Smooth muscle cell (in vitro differentiated cells): ENCODE results near the gene SLC23A2. TPM values are rescaled to one million over a fixed set of nuclear protein-coding genes. Genes with fewer than 3 reads are reported as not detected.

Source experiments
- DNase-seq: peaks from one replicate; lab custom pipeline; 2025; ENCODE audit not compliant: unreplicated experiment; lab: John Stamatoyannopoulos, UW
- H2AFZ ChIP-seq: fragments of 200-600 bp; sonication (generic); 2 replicates; pipeline ENCODE4 v1.6.0; 2016; ENCODE audit warnings: antibody characterized with exemption, low read depth, mild to moderate bottlenecking
- H3F3A ChIP-seq: fragments of 200-600 bp; sonication (generic); 2 replicates; pipeline ENCODE4 v1.6.0; 2017; ENCODE audit warnings: antibody characterized with exemption, low read depth
- H3K27ac ChIP-seq: fragments of 200-600 bp; sonication (generic); 2 replicates; pipeline ENCODE4 v1.5.1; 2016; ENCODE audit warnings: low read depth, mild to moderate bottlenecking
- H3K27me3 ChIP-seq: fragments of 200-600 bp; sonication (generic); 2 replicates; pipeline ENCODE4 v1.6.1; 2016; ENCODE audit warnings: low read depth, mild to moderate bottlenecking
- H3K36me3 ChIP-seq: fragments of 200-600 bp; sonication (generic); 2 replicates; pipeline ENCODE4 v1.5.1; 2016; ENCODE audit warnings: low read depth
- H3K4me1 ChIP-seq: fragments of 200-600 bp; sonication (generic); 2 replicates; pipeline ENCODE4 v1.5.1; 2016; ENCODE audit warnings: low read depth
- H3K4me2 ChIP-seq: fragments of 200-600 bp; sonication (generic); 2 replicates; pipeline ENCODE4 v1.6.0; 2016; ENCODE audit warnings: mild to moderate bottlenecking
- H3K4me3 ChIP-seq: fragments of 200-600 bp; sonication (generic); 2 replicates; pipeline ENCODE4 v1.5.1; 2016; ENCODE audit warnings: mild to moderate bottlenecking
- H3K79me2 ChIP-seq: fragments of 200-600 bp; sonication (generic); 2 replicates; pipeline ENCODE4 v1.6.0; 2016; ENCODE audit warnings: low read depth, mild to moderate bottlenecking
- H3K9ac ChIP-seq: fragments of 200-600 bp; sonication (generic); 2 replicates; pipeline ENCODE4 v1.6.0; 2016; ENCODE audit warnings: low read depth
- H3K9me3 ChIP-seq: fragments of 200-600 bp; sonication (generic); replicated peaks from 2 replicates; pipeline ENCODE4 v1.5.1; 2016; ENCODE audit warnings: low read depth
- H4K20me1 ChIP-seq: fragments of 200-600 bp; sonication (generic); 2 replicates; pipeline ENCODE4 v1.6.0; 2016; ENCODE audit warnings: low read depth
- WGBS: methylation state at CpG from one replicate; pipeline ENCODE4 v1.1.7; 2016; ENCODE audit warnings: low lambda C conversion rate; 5-methylcytosine and 5-hydroxymethylcytosine counted together
- polyA plus RNA-seq: library from polyadenylated mRNA; unstranded; fragments of >200 nt; fragmentation: Nextera tagmentation; extraction: Ambion mirVana; gene quantifications from 2 replicates; pipeline ENCODE4 v1.2.1, GENCODE V29; 2016
- total RNA-seq: library from RNA; depleted of rRNA; stranded (reverse); fragments of >200 nt; gene quantifications from 2 replicates; pipeline ENCODE4 v1.2.3, GENCODE V29; 2014
- TF ChIP-seq, protein P1 (sequence below): fragments of 200-600 bp; sonication (generic); IDR thresholded peaks from 2 replicates; pipeline ENCODE4 v1.5.1; 2017; ENCODE audit warnings: borderline replicate concordance, mild to moderate bottlenecking, antibody characterized with exemption; ENCODE audit not compliant: insufficient read depth, poor library complexity, severe bottlenecking

The SLC23A2 gene
- total and polyA plus RNA-seq, 2 experiments from 2014 or later: 1.4 to 5.0 TPM

DNA sequence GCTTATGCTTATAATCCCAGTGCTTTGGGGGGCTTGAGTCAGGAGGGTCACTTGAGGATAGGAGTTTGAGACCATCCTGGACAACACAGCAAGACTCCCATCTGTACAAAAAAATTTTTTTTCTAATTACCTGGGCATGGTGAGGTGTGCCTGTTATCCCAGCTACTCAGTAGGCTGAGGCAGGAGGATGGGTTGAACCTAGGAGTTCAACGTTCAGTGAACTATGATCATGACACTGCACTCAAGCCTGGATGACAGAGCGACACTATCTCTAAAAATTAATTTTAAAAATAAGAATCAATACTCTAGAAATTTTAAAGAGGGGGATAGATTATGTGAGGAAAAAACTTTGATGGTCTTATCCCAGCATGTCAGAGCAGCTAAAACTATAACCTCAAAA, 44.1 kb downstream of the SLC23A2 start:
- no peak overlapping the region for H3K4me2 ChIP-seq
- H3K9me3 ChIP-seq: no peaks in the 10 kb centered on the region
- 95% methylated on average over 2 of the region's 2 CpGs for WGBS
- no peaks in the 10 kb centered on the region for H3K36me3 ChIP-seq
- no peak overlapping the region for H2AFZ ChIP-seq
- no peaks in the 10 kb centered on the region for H4K20me1 ChIP-seq
- TF ChIP-seq, protein P1, sequence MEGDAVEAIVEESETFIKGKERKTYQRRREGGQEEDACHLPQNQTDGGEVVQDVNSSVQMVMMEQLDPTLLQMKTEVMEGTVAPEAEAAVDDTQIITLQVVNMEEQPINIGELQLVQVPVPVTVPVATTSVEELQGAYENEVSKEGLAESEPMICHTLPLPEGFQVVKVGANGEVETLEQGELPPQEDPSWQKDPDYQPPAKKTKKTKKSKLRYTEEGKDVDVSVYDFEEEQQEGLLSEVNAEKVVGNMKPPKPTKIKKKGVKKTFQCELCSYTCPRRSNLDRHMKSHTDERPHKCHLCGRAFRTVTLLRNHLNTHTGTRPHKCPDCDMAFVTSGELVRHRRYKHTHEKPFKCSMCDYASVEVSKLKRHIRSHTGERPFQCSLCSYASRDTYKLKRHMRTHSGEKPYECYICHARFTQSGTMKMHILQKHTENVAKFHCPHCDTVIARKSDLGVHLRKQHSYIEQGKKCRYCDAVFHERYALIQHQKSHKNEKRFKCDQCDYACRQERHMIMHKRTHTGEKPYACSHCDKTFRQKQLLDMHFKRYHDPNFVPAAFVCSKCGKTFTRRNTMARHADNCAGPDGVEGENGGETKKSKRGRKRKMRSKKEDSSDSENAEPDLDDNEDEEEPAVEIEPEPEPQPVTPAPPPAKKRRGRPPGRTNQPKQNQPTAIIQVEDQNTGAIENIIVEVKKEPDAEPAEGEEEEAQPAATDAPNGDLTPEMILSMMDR: no peak
- no peaks in the 10 kb centered on the region for H3K4me1 ChIP-seq
- H3K79me2 ChIP-seq: no peaks in the 10 kb centered on the region
- H3K9ac ChIP-seq: no peak overlapping the region
- no peak overlapping the region for H3K4me3 ChIP-seq
- DNase-seq: no peak
- H3K27me3 ChIP-seq: no peaks in the 10 kb centered on the region
- no peak overlapping the region for H3K27ac ChIP-seq
- peaks cover 5% of the 10 kb centered on the region for H3F3A ChIP-seq

DNA sequence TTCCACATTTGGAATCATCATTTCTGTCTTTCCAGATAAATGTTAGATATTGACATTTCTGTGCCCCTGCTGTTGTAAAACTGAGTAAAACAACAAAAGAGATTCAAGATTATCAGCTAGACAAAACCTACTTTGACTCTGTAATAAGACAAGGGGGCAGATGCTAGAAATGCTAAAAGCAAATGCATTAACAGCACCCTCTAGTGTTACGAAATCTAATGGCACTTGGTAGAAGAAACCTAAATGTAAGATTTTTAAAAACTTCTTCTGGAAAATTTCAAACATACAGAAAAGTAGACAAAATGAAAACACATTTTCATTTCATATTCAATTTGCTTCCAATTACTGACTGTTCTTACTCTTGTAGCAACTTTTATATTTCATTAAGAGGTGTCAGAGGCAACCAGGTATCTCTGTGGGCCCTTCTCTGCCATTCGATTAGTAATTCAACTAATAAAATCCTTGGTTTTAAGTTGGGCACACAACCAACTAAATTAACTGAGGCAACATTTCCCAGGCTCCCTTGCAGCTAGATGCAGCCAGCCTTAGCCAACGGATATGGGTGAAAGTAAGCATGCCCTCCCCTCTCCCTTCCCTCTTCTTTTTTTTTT, 45.0 kb downstream of the SLC23A2 start:
- peaks cover 9% of the 10 kb centered on the region for H3F3A ChIP-seq
- TF ChIP-seq, protein P1: peak; percentile 80
- H3K27me3 ChIP-seq: no peaks in the 10 kb centered on the region
- DNase-seq: no peak
- H3K4me3 ChIP-seq: no peak overlapping the region
- no peaks in the 10 kb centered on the region for H4K20me1 ChIP-seq
- no peaks in the 10 kb centered on the region for H3K4me1 ChIP-seq
- no peaks in the 10 kb centered on the region for H3K79me2 ChIP-seq
- H3K36me3 ChIP-seq: no peaks in the 10 kb centered on the region
- no peak overlapping the region for H3K27ac ChIP-seq
- no peak overlapping the region for H3K9ac ChIP-seq
- no peak overlapping the region for H2AFZ ChIP-seq
- WGBS: 53% methylated on average over 3 of the region's 3 CpGs
- no peaks in the 10 kb centered on the region for H3K9me3 ChIP-seq
- H3K4me2 ChIP-seq: no peak overlapping the region

DNA sequence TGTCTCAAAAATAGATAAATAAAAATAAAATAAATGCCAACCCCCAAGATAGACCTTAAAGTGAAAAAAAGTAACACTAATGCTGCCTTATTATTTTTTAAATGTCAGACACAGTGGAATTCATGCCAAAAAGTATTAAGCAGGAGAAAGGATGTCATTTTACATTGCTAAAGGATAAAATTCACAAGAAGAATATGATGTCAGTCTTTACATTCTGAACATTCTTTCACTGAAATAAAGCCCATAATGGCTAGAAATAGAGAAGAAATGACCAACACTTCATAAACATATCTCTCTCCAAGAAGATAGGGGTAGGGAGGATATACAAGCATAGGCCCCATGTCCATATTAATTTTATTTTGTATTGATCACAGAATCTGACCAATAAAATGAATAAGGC, 47.4 kb downstream of the SLC23A2 start:
- H3F3A ChIP-seq: peaks cover 9% of the 10 kb centered on the region
- no peak overlapping the region for H3K9ac ChIP-seq
- no peak overlapping the region for H3K4me2 ChIP-seq
- no peak overlapping the region for H3K4me3 ChIP-seq
- no peaks in the 10 kb centered on the region for H4K20me1 ChIP-seq
- H3K27me3 ChIP-seq: no peaks in the 10 kb centered on the region
- no peak for DNase-seq
- no peaks in the 10 kb centered on the region for H3K9me3 ChIP-seq
- H3K4me1 ChIP-seq: peaks cover 3% of the 10 kb centered on the region
- TF ChIP-seq, protein P1: no peak
- H3K36me3 ChIP-seq: no peaks in the 10 kb centered on the region
- no peaks in the 10 kb centered on the region for H3K79me2 ChIP-seq
- H2AFZ ChIP-seq: no peak overlapping the region
- H3K27ac ChIP-seq: no peak overlapping the region

DNA sequence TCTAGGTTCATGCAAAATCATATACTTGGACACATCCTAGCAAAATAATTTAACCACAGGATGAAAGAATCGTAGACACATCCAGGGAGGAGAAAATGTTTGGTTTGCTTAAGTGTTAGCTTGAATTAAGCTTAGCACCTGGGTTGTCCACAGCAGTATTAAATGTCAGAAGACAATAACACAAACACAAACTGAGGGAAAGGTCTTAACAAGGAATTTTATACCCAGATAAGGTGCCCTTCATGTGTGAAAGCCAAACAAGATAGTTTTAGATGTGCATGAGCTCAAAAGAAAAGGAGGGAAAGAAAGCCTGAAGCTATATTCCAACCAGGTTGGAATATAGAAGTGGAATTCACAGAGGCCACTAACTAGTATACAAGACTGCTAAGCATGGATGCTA, 49.1 kb downstream of the SLC23A2 start:
- 94% methylated on average over 1 of the region's 1 CpG for WGBS
- H2AFZ ChIP-seq: no peak overlapping the region
- H3K9me3 ChIP-seq: no peaks in the 10 kb centered on the region
- peaks cover 4% of the 10 kb centered on the region for H3F3A ChIP-seq
- no peaks in the 10 kb centered on the region for H3K27me3 ChIP-seq
- no peak overlapping the region for H3K27ac ChIP-seq
- H3K4me1 ChIP-seq: peaks cover 3% of the 10 kb centered on the region
- no peak overlapping the region for H3K9ac ChIP-seq
- no peaks in the 10 kb centered on the region for H3K36me3 ChIP-seq
- no peaks in the 10 kb centered on the region for H3K79me2 ChIP-seq
- no peak for DNase-seq
- no peak overlapping the region for H3K4me3 ChIP-seq
- TF ChIP-seq, protein P1: no peak
- H4K20me1 ChIP-seq: no peaks in the 10 kb centered on the region
- H3K4me2 ChIP-seq: no peak overlapping the region
